ENCODE measurements around the gene ATP7A. TPM values are rescaled to one million over a fixed set of nuclear protein-coding genes. Genes with fewer than 3 reads are reported as not detected.
"Not testable (repeated sequence)": the region's sequence is repeated elsewhere in the genome, so short reads cannot be mapped to it uniquely, and the experiment has no call there.

Gene ATP7A
- total RNA-seq, 1 experiment from 2014 or later: 13.5 TPM

GRCh38 chrX:78071331-78071730 lies 160.8 kb downstream of the ATP7A start:
- ChIA-PET POLR2A (interaction anchor here (0.6 kb wide), 1 partner anchor 811 kb away, joined by 6 read pairs; no protein-coding TSS in a partner anchor), CTCF (interaction anchor here (0.6 to 0.7 kb wide), 2 partner anchors 547 to 1904 kb away, joined by 3 to 5 read pairs; no protein-coding TSS in a partner anchor)
- Histone ChIP-seq H3K27ac (ENCODE audit: low read length) (no peak overlapping the region), H3K4me3 (ENCODE audit: low read depth in 2 of 2, low read length in 2 of 2) (no peak overlapping the region), H3K4me1 (ENCODE audit: control insufficient read depth, insufficient read depth, low read length) (no peaks in the 10 kb centered on the region), H3K9me3 (ENCODE audit: control insufficient read depth, insufficient read depth, low read depth, low read length) (0 out of 2 replicates have a peak, but pooled peaks cover 3% of the 10 kb centered on the region), H3K27me3 (ENCODE audit: control insufficient read depth, insufficient read depth, low read length) (no peaks in the 10 kb centered on the region), H3K36me3 (ENCODE audit: control insufficient read depth, insufficient read depth, low read length) (no peaks in the 10 kb centered on the region)
- intact Hi-C loops (cut with micrococcal nuclease; ENCODE audit: unreplicated experiment) (no loop called here), in situ Hi-C loops (cut with HindIII; ENCODE audit: low pct_unique_long_range_greater_than_20kb, low sequenced_read_pairs) (no loop called here)
- DNase-seq (ENCODE audit: low read depth, low spot score) (no peak), ATAC-seq (no peak)
- BruUV-seq (replicated peaks): no TSS peak
- TF ChIP-seq POLR2AphosphoS5 (IDR thresholded peaks at IDR 0.05; ENCODE audit: low read depth, low read length) (no peak), REST (IDR thresholded peaks at IDR 0.05; ENCODE audit: insufficient read depth in 1 of 2, low read depth in 2 of 2, low read length in 1 of 2) (no peak), TCF7L2 (IDR thresholded peaks at IDR 0.05; ENCODE audit: low read depth, low read length) (no peak), CTCF (IDR thresholded peaks at IDR 0.05) (no peak), SIN3A (IDR thresholded peaks at IDR 0.05; ENCODE audit: borderline replicate concordance, insufficient read depth, low read depth, low read length) (no peak)

DNA sequence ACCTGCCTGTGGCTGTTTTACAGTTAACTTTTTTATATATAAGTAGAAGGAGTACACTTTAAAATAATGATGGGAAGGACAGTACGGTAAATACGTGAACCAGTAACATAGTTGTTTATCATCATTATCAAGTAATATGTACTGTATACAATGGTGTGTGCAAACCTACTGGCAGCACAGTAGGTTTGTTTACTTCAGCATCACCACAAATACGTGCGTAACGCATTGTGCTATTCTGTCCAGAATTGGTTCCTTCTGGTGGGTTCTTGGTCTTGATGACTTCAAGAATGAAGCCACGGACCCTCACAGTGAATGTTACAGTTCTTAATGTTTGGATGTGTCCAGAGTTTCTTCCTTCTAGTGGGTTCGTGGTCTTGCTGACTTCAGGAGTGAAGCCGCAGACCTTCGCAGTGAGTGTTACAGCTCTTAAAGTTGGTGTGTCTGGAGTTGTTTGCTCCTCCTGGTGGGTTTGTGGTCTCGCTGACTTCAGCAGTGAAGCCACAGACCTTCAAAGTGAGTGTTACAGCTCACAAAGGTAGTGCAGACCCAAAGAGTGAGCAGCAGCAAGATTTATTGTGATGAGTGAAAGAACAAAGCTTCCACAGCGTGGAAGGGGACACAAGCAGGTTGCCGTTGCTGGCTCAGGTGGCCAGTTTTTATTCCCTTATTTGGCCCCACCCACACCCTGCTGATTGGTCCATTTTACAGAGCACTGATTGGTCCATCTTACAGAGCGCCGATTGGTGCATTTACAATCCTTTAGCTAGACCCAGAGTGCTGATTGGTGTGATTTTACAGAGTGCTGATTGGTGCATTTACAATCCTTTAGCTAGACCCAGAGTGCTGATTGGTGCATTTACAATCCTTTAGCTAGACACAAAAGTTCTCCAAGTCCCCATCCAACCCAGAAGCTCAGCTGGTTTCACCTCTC lies 162.9 kb downstream of the ATP7A start:
- intact Hi-C loops (cut with micrococcal nuclease; ENCODE audit: unreplicated experiment); ATAC-seq; in situ Hi-C loops (cut with HindIII; ENCODE audit: low pct_unique_long_range_greater_than_20kb, low sequenced_read_pairs); CTCF ChIA-PET; H3K9me3 ChIP-seq (ENCODE audit: control insufficient read depth, insufficient read depth, low read depth, low read length); POLR2A ChIA-PET; H3K4me1 ChIP-seq (ENCODE audit: control insufficient read depth, insufficient read depth, low read length); DNase-seq (ENCODE audit: low read depth, low spot score); H3K27me3 ChIP-seq (ENCODE audit: control insufficient read depth, insufficient read depth, low read length); BruUV-seq (replicated peaks); H3K36me3 ChIP-seq (ENCODE audit: control insufficient read depth, insufficient read depth, low read length); H3K4me3 ChIP-seq (ENCODE audit: low read depth in 2 of 2, low read length in 2 of 2); H3K27ac ChIP-seq (ENCODE audit: low read length): not testable (repeated sequence)

- ATAC-seq (no peak), DNase-seq (ENCODE audit: low read depth, low spot score) (no peak)
- ChIA-PET CTCF (no interaction called here), POLR2A (no interaction called here)
- 0 out of 2 replicates have a peak, but pooled peaks cover 2% of the 10 kb centered on the region for H3K9me3 ChIP-seq (ENCODE audit: control insufficient read depth, insufficient read depth, low read depth, low read length)
- no peaks in the 10 kb centered on the region for H3K27me3 ChIP-seq (ENCODE audit: control insufficient read depth, insufficient read depth, low read length)
- intact Hi-C loops (cut with micrococcal nuclease; ENCODE audit: unreplicated experiment): no loop called here
- in situ Hi-C loops (cut with HindIII; ENCODE audit: low pct_unique_long_range_greater_than_20kb, low sequenced_read_pairs): no loop called here
- no peak overlapping the region for H3K27ac ChIP-seq (ENCODE audit: low read length)
- TF ChIP-seq REST (IDR thresholded peaks at IDR 0.05; ENCODE audit: insufficient read depth in 1 of 2, low read depth in 2 of 2, low read length in 1 of 2) (no peak), POLR2AphosphoS5 (IDR thresholded peaks at IDR 0.05; ENCODE audit: low read depth, low read length) (no peak), CTCF (IDR thresholded peaks at IDR 0.05) (no peak)
- H3K4me3 ChIP-seq (ENCODE audit: low read depth in 2 of 2, low read length in 2 of 2): no peak overlapping the region
- no TSS peak for BruUV-seq (replicated peaks)
- H3K4me1 ChIP-seq (ENCODE audit: control insufficient read depth, insufficient read depth, low read length): no peaks in the 10 kb centered on the region
- no peaks in the 10 kb centered on the region for H3K36me3 ChIP-seq (ENCODE audit: control insufficient read depth, insufficient read depth, low read length)
Measured at GRCh38 chrX:78074088-78074487, 163.6 kb downstream of the ATP7A start.
